ENCODE measurements around the gene HDAC4.
"Not testable (repeated sequence)": the region's sequence is repeated elsewhere in the genome, so short reads cannot be mapped to it uniquely, and the experiment has no call there.

The HDAC4 gene

GRCh38 chr2:239282448-239283287 is 118.2 kb downstream of the HDAC4 start:
- Mint-ChIP-seq H3K27ac (no peak overlapping the region), H3K4me1 (peaks cover 5% of the 10 kb centered on the region), H3K9me3 (no peaks in the 10 kb centered on the region), H3K4me3 (no peak overlapping the region), H3K27me3 (peaks cover 7% of the 10 kb centered on the region)
- DNase-seq (no peak), ATAC-seq (no peak)

- H3K4me3 Mint-ChIP-seq, H3K9me3 Mint-ChIP-seq, H3K27ac Mint-ChIP-seq, DNase-seq, ATAC-seq, H3K27me3 Mint-ChIP-seq: not testable (repeated sequence)
- H3K4me1 Mint-ChIP-seq = peaks cover 22% of the 10 kb centered on the region
Observed at GRCh38 chr2:239280296-239281017, 120.4 kb downstream of the HDAC4 start.

- no peaks in the 10 kb centered on the region for H3K9me3 Mint-ChIP-seq
- H3K4me3 Mint-ChIP-seq = no peak overlapping the region
- no peak for DNase-seq
Observed at GRCh38 chr2:239279508-239280295, 121.1 kb downstream of the HDAC4 start.

GRCh38 chr2:239278941-239279365 is 121.9 kb downstream of the HDAC4 start:
- ATAC-seq = no peak
- H3K4me3 Mint-ChIP-seq = no peak overlapping the region
- no peaks in the 10 kb centered on the region for H3K9me3 Mint-ChIP-seq
- H3K4me1 Mint-ChIP-seq = peaks cover 37% of the 10 kb centered on the region
- peaks cover 2% of the 10 kb centered on the region for H3K27me3 Mint-ChIP-seq
- H3K27ac Mint-ChIP-seq = peak overlapping the region in 1 of 2 donors; percentile 34
- no peak for DNase-seq

More at GRCh38 chr2:239279508-239280295, 121.1 kb downstream of the HDAC4 start:
- Mint-ChIP-seq H3K4me1 (peaks cover 30% of the 10 kb centered on the region), H3K27me3 (no peaks in the 10 kb centered on the region), H3K27ac (no peak overlapping the region)
- ATAC-seq = no peak

- Mint-ChIP-seq H3K4me1 (peaks cover 43% of the 10 kb centered on the region), H3K9me3 (no peaks in the 10 kb centered on the region), H3K27me3 (peaks cover 8% of the 10 kb centered on the region), H3K27ac (no peak overlapping the region), H3K4me3 (no peak overlapping the region)
- no peak for ATAC-seq
- no peak for DNase-seq
Observed at GRCh38 chr2:239278361-239278760, 122.5 kb downstream of the HDAC4 start.

GRCh38 chr2:239277401-239278085 is 123.3 kb downstream of the HDAC4 start:
- Mint-ChIP-seq H3K4me3 (no peak overlapping the region), H3K9me3 (no peaks in the 10 kb centered on the region), H3K4me1 (peaks cover 51% of the 10 kb centered on the region), H3K27me3 (peaks cover 16% of the 10 kb centered on the region), H3K27ac (no peak overlapping the region)
- DNase-seq = no peak
- ATAC-seq = no peak

GRCh38 chr2:239276851-239277250 is 124.0 kb downstream of the HDAC4 start:
- Mint-ChIP-seq H3K4me3 (no peak overlapping the region), H3K9me3 (no peaks in the 10 kb centered on the region), H3K4me1 (peaks cover 58% of the 10 kb centered on the region), H3K27me3 (peaks cover 23% of the 10 kb centered on the region), H3K27ac (no peak overlapping the region)
- ATAC-seq (no peak), DNase-seq (no peak)

GRCh38 chr2:239275847-239276831 is 124.7 kb downstream of the HDAC4 start:
- ATAC-seq (no peak), DNase-seq (no peak)
- Mint-ChIP-seq H3K4me3 (peak overlapping the region; percentile 74 to 75), H3K4me1 (peaks cover 58% of the 10 kb centered on the region), H3K9me3 (no peaks in the 10 kb centered on the region), H3K27ac (peak overlapping the region; percentile 87 to 92), H3K27me3 (peaks cover 29% of the 10 kb centered on the region)

- Mint-ChIP-seq H3K27ac (peak overlapping the region; percentile 87 to 92), H3K4me1 (peaks cover 58% of the 10 kb centered on the region), H3K27me3 (peaks cover 29% of the 10 kb centered on the region), H3K4me3 (peak overlapping the region; percentile 74 to 75), H3K9me3 (no peaks in the 10 kb centered on the region)
- peak; percentile 93 for ATAC-seq
- DNase-seq = peak; percentile 69 to 87
Observed at GRCh38 chr2:239275044-239275685, 125.7 kb downstream of the HDAC4 start.

- H3K27ac Mint-ChIP-seq = peak overlapping the region; percentile 82 to 88
- peaks cover 30% of the 10 kb centered on the region for H3K27me3 Mint-ChIP-seq
- H3K4me3 Mint-ChIP-seq = peak overlapping the region; percentile 74 to 75
- peaks cover 59% of the 10 kb centered on the region for H3K4me1 Mint-ChIP-seq
- ATAC-seq = peak; percentile 56
- H3K9me3 Mint-ChIP-seq = no peaks in the 10 kb centered on the region
- peak in 1 of 2 donors; percentile 56 for DNase-seq
Observed at GRCh38 chr2:239274391-239275043, 126.3 kb downstream of the HDAC4 start.

GRCh38 chr2:239273280-239274234 is 127.3 kb downstream of the HDAC4 start:
- Mint-ChIP-seq H3K27ac (peak overlapping the region in 1 of 2 donors; percentile 84), H3K4me1 (peaks cover 69% of the 10 kb centered on the region), H3K27me3 (peaks cover 40% of the 10 kb centered on the region)

GRCh38 chr2:239272626-239273025 is 128.2 kb downstream of the HDAC4 start:
- no peak for ATAC-seq
- no peak for DNase-seq
- no peak overlapping the region for H3K4me3 Mint-ChIP-seq
- no peak overlapping the region for H3K27ac Mint-ChIP-seq
- H3K9me3 Mint-ChIP-seq = no peaks in the 10 kb centered on the region
- H3K27me3 Mint-ChIP-seq = peaks cover 42% of the 10 kb centered on the region
- H3K4me1 Mint-ChIP-seq = peaks cover 73% of the 10 kb centered on the region

More at GRCh38 chr2:239273280-239274234, 127.3 kb downstream of the HDAC4 start:
- ATAC-seq = no peak
- Mint-ChIP-seq H3K4me3 (peak overlapping the region in 1 of 2 donors; percentile 74), H3K9me3 (no peaks in the 10 kb centered on the region)
- no peak for DNase-seq

All from stimulated activated naive CD8-positive, alpha-beta T cell treated with anti-CD3 and anti-CD28 coated beads, Interleukin-15, amount 100 ng/mL, for 72 hours (primary cell).